CD4-positive, alpha-beta T cell treated with Interleukin-17A for 1 hour (primary cell): Measurements from ENCODE around the gene SDR42E2.
A peak's percentile ranks its signal among the peaks of the same experiment; 100 is the strongest.

ENCODE experiments used
- DNase-seq: peaks from one replicate; pipeline ENCODE4 v3.0.0-alpha.2; 2020

SDR42E2 gene

GRCh38 chr16:22192261-22193062 is 30.2 kb downstream of the SDR42E2 start:
- DNase-seq, result peak; percentile 95

GRCh38 chr16:22193063-22193411 is 30.7 kb downstream of the SDR42E2 start:
- no peak for DNase-seq

- DNase-seq, result peak; percentile 71
These were observed 32.6 kb downstream of the SDR42E2 start for GRCh38 chr16:22194707-22195444.

- DNase-seq, result no peak
These were observed 33.1 kb downstream of the SDR42E2 start for GRCh38 chr16:22195445-22195694.

- peak; percentile 95 for DNase-seq
These were observed 33.6 kb downstream of the SDR42E2 start for GRCh38 chr16:22195695-22196558.

GRCh38 chr16:22196559-22197168 is 34.4 kb downstream of the SDR42E2 start:
- DNase-seq, result peak; percentile 15

GRCh38 chr16:22198547-22199293 is 36.4 kb downstream of the SDR42E2 start:
- no peak for DNase-seq

GRCh38 chr16:22202261-22202637 is 39.9 kb downstream of the SDR42E2 start:
- no peak for DNase-seq

- DNase-seq, result no peak
These were observed 40.8 kb downstream of the SDR42E2 start for GRCh38 chr16:22203091-22203490.

GRCh38 chr16:22204091-22204655 is 41.9 kb downstream of the SDR42E2 start:
- no peak for DNase-seq

GRCh38 chr16:22205577-22206012 is 43.3 kb downstream of the SDR42E2 start:
- no peak for DNase-seq

- peak; percentile 84 for DNase-seq
These were observed 43.9 kb downstream of the SDR42E2 start, which contains the start of gene EEF2K for GRCh38 chr16:22206013-22206841. EEF2K (plus strand) TSS chr16:22206278; CDS start chr16:22225730, 19,452 bp downstream.

GRCh38 chr16:22206842-22207714 is 44.8 kb downstream of the SDR42E2 start:
- peak; percentile 61 for DNase-seq

GRCh38 chr16:22207715-22208360 is 45.5 kb downstream of the SDR42E2 start:
- no peak for DNase-seq

GRCh38 chr16:22210285-22210684 is 48.0 kb downstream of the SDR42E2 start:
- DNase-seq, result no peak

GRCh38 chr16:22210854-22211253 is 48.5 kb downstream of the SDR42E2 start:
- no peak for DNase-seq

- no peak for DNase-seq
These were observed 50.9 kb downstream of the SDR42E2 start for GRCh38 chr16:22213236-22213635.

- DNase-seq, result no peak
These were observed 51.5 kb downstream of the SDR42E2 start for GRCh38 chr16:22213801-22214200.

GRCh38 chr16:22214402-22214801 is 52.1 kb downstream of the SDR42E2 start:
- DNase-seq, result no peak
